Osteocyte (in vitro differentiated cells): ENCODE data around the gene MEGF11. TPM values are rescaled to one million over a fixed set of nuclear protein-coding genes. Genes with fewer than 3 reads are reported as not detected.

ENCODE experiments used
- DNase-seq: peaks from one replicate; pipeline ENCODE4 v3.0.0; 2021; ENCODE audit warnings: mixed read lengths; ENCODE audit not compliant: unreplicated experiment; ENCODE audit errors: extremely low spot score
- H3K27ac Mint-ChIP-seq: one replicate; pipeline ENCODE4 v1.8.0; 2021; ENCODE audit warnings: mild to moderate bottlenecking, mixed read lengths; ENCODE audit not compliant: unreplicated experiment
- H3K27me3 Mint-ChIP-seq: one replicate; pipeline ENCODE4 v1.8.0; 2021; ENCODE audit warnings: mixed read lengths; ENCODE audit not compliant: unreplicated experiment
- H3K36me3 Mint-ChIP-seq: one replicate; pipeline ENCODE4 v1.8.0; 2021; ENCODE audit warnings: mixed read lengths; ENCODE audit not compliant: unreplicated experiment
- H3K4me1 Mint-ChIP-seq: one replicate; pipeline ENCODE4 v1.8.0; 2021; ENCODE audit warnings: mixed read lengths; ENCODE audit not compliant: unreplicated experiment
- H3K4me3 Mint-ChIP-seq: one replicate; pipeline ENCODE4 v1.8.0; 2021; ENCODE audit warnings: mild to moderate bottlenecking, moderate library complexity, mixed read lengths; ENCODE audit not compliant: unreplicated experiment
- H3K9me3 Mint-ChIP-seq: one replicate; pipeline ENCODE4 v1.8.0; 2021; ENCODE audit warnings: mixed read lengths; ENCODE audit not compliant: unreplicated experiment
- microRNA-seq: library from miRNA; unstranded; fragments of <30 nt; microRNA quantifications from one replicate; pipeline ENCODE4 v1.1.0, GENCODE V29; 2020; ENCODE audit not compliant: unreplicated experiment
- total RNA-seq: library from RNA; stranded (reverse); gene quantifications from 2 replicates; pipeline ENCODE4 v1.2.1, GENCODE V29; 2021
- TF ChIP-seq, protein P1 (sequence below): fragments of 200-600 bp; sonication (generic); IDR thresholded peaks from 2 replicates; pipeline ENCODE4 v1.5.0; 2021; ENCODE audit warnings: antibody characterized with exemption, mild to moderate bottlenecking, moderate library complexity

MEGF11 gene
- total RNA-seq, 1 donor from 2014 or later = not detected

DNA sequence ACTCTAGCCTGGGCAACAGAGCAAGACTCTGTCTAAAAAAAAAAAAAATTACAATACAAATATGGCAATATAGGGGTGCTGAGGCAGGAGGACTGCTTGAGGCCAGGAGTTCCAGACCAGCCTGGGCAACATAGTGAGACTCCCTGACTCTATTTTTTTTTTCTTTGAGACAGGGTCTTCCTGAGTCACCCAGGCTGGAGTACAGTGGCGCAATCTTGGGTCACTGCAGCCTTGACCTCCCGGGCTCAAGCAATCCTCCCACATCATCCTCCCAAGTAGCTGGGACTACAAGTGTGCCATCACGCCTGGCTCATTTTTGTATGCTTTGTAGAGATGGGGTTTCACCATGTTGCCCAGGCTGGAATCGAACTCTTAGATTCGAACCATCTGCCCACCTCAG, 401.6 kb downstream of the MEGF11 start:
- Mint-ChIP-seq H3K9me3 (no peaks in the 10 kb centered on the region), H3K4me3 (no peak overlapping the region), H3K4me1 (peaks cover 3% of the 10 kb centered on the region), H3K27me3 (peaks cover 36% of the 10 kb centered on the region), H3K36me3 (no peaks in the 10 kb centered on the region), H3K27ac (no peak overlapping the region)
- no peak for DNase-seq
- TF ChIP-seq, protein P1, sequence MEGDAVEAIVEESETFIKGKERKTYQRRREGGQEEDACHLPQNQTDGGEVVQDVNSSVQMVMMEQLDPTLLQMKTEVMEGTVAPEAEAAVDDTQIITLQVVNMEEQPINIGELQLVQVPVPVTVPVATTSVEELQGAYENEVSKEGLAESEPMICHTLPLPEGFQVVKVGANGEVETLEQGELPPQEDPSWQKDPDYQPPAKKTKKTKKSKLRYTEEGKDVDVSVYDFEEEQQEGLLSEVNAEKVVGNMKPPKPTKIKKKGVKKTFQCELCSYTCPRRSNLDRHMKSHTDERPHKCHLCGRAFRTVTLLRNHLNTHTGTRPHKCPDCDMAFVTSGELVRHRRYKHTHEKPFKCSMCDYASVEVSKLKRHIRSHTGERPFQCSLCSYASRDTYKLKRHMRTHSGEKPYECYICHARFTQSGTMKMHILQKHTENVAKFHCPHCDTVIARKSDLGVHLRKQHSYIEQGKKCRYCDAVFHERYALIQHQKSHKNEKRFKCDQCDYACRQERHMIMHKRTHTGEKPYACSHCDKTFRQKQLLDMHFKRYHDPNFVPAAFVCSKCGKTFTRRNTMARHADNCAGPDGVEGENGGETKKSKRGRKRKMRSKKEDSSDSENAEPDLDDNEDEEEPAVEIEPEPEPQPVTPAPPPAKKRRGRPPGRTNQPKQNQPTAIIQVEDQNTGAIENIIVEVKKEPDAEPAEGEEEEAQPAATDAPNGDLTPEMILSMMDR = no peak

- peaks cover 7% of the 10 kb centered on the region for H3K4me1 Mint-ChIP-seq
- H3K27me3 Mint-ChIP-seq = peaks cover 25% of the 10 kb centered on the region
- no peak overlapping the region for H3K27ac Mint-ChIP-seq
- no peak for DNase-seq
- H3K4me3 Mint-ChIP-seq = no peak overlapping the region
- TF ChIP-seq, protein P1 = no peak
- no peaks in the 10 kb centered on the region for H3K9me3 Mint-ChIP-seq
- H3K36me3 Mint-ChIP-seq = peaks cover 2% of the 10 kb centered on the region
These were observed 405.6 kb downstream of the MEGF11 start for GRCh38 chr15:65847989-65848388.

- H3K27ac Mint-ChIP-seq = no peak overlapping the region
- no peak overlapping the region for H3K4me3 Mint-ChIP-seq
- H3K4me1 Mint-ChIP-seq = peaks cover 15% of the 10 kb centered on the region
- TF ChIP-seq, protein P1 = no peak
- H3K36me3 Mint-ChIP-seq = peaks cover 2% of the 10 kb centered on the region
- H3K27me3 Mint-ChIP-seq = peaks cover 19% of the 10 kb centered on the region
- no peaks in the 10 kb centered on the region for H3K9me3 Mint-ChIP-seq
- DNase-seq = no peak
These were observed 407.6 kb downstream of the MEGF11 start for GRCh38 chr15:65845826-65846519.

Small RNA genes lying within 50 kb of the gene (microRNA-seq; reads per million reads assigned to microRNA genes)
- not detected for gene MIR4311

Other genes with a start within 250 kb of the MEGF11 start
- gene DIS3L, start 39.8 kb upstream of the MEGF11 start, total RNA-seq = 24.7 and 28.3 TPM in 2 replicates
- 7.6 and 8.0 TPM in 2 replicates for gene TIPIN, start 102.9 kb upstream of the MEGF11 start, total RNA-seq
- gene MAP2K1, start 133.2 kb upstream of the MEGF11 start, total RNA-seq = 49.3 and 50.7 TPM in 2 replicates
- 20.8 and 24.8 TPM in 2 replicates for gene SNAPC5, start 244.0 kb upstream of the MEGF11 start, total RNA-seq